Stimulated activated memory B cell treated with anti-CD40 and anti-IgM and Interleukin-4, amounts not matched to agents 10 μg/mL and 1 μg/mL and 100 μg/mL, for 72 hours (primary cell): Measurements from ENCODE around the gene URB1.
A peak's percentile ranks its signal among the peaks of the same experiment; 100 is the strongest.

Experiments used
- ATAC-seq: fragments of 150-1000 bp; cut with Tn5 transposase; 2 replicates; pipeline ENCODE4 v1.10.0; 2021
- H3K27ac Mint-ChIP-seq: one replicate; pipeline ENCODE4 v1.8.0; 2022; ENCODE audit warnings: mild to moderate bottlenecking, mixed read lengths
- H3K27me3 Mint-ChIP-seq: one replicate; pipeline ENCODE4 v1.8.0; 2022; ENCODE audit warnings: mixed read lengths
- H3K36me3 Mint-ChIP-seq: one replicate; pipeline ENCODE4 v1.8.0; 2022; ENCODE audit warnings: mixed read lengths
- H3K4me1 Mint-ChIP-seq: one replicate; pipeline ENCODE4 v1.8.0; 2022; ENCODE audit warnings: mixed read lengths
- H3K4me3 Mint-ChIP-seq: one replicate; pipeline ENCODE4 v1.8.0; 2022; ENCODE audit warnings: mild to moderate bottlenecking, moderate library complexity, mixed read lengths
- H3K9me3 Mint-ChIP-seq: one replicate; pipeline ENCODE4 v1.8.0; 2022; ENCODE audit warnings: mixed read lengths

URB1 gene

DNA sequence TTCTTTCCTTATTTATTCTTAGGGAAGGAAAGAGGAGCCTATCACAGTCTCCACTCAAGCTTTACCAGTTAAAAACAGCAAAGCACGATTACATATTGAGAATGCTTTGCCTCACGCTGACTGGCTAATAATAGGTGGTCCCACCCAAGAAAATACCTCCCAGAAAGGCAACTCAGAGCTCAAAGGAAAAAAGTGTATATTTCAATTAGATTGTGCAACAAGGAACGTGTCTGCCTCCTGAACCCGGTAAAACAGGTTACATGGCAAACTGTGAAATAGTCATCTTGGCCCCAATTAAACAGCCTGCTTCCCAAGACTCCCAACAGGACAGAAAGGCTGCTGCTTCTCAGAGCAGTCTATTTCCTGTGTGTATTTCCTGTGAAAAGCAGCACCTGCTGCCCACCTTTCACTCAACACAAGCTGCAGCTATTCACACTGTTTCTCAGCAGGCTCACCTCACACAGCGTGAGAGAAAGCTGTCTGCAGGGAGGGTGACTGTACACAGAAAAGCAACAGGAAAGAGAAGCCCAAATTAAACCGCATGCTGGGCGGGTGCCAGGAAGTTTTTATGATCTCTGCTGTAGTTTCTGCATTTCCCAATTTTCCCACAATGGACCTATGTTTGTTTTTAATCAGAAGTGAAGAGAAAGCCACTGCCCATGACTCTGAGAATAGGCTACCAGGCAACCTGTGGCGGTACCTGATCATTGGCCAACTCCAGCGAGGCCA lies 44.0 kb downstream of the URB1 start:
- no peak overlapping the region for H3K4me3 Mint-ChIP-seq
- H3K27me3 Mint-ChIP-seq, result no peaks in the 10 kb centered on the region
- no peaks in the 10 kb centered on the region for H3K4me1 Mint-ChIP-seq
- peak overlapping the region; percentile 15 for H3K27ac Mint-ChIP-seq
- peaks cover 5% of the 10 kb centered on the region for H3K9me3 Mint-ChIP-seq
- H3K36me3 Mint-ChIP-seq, result peaks cover 90% of the 10 kb centered on the region
- no peak for ATAC-seq

DNA sequence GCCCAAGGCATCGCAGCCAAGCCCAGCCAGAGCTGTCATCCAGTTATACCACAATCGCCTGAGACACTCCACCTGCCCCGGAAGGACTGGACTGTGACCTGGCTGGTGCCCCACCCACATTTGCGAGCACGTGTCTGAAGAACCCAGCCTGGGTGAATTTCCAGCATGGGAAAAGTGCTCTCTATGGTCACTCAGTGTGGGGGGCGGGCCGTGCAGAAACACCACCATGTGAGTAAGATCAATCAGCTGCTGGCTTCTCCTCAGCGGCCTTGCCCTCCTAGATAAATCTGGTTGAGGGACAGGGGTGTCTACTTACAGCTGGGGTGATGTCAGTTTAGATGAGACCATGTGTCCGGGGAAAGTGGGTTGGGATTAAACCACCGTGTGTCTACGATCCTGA lies 44.8 kb downstream of the URB1 start:
- Mint-ChIP-seq H3K27ac (no peak overlapping the region), H3K4me1 (no peaks in the 10 kb centered on the region), H3K36me3 (peaks cover 92% of the 10 kb centered on the region), H3K27me3 (no peaks in the 10 kb centered on the region), H3K4me3 (no peak overlapping the region), H3K9me3 (peaks cover 5% of the 10 kb centered on the region)
- no peak for ATAC-seq

DNA sequence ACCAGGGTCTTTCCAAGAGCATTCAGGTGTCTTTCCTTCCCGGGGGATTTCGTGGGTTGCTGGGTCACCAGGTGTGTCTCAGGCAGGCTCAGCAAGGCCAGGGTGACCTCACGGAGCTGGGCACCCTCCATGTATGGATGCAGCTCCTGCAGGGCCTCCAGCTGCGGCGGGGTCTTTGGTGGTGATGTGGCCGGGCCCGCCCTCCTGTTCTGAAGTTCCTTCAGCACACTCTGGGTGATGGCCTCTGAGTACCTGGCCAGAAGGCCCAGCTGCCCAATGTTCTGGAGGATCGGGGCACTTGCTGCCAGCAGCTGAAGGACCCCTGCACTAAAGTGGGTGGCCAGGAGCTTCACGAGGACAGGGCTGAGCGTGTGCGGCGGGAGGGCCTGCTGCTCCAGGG lies 45.5 kb downstream of the URB1 start:
- H3K27me3 Mint-ChIP-seq, result no peaks in the 10 kb centered on the region
- no peak overlapping the region for H3K4me3 Mint-ChIP-seq
- ATAC-seq, result no peak

DNA sequence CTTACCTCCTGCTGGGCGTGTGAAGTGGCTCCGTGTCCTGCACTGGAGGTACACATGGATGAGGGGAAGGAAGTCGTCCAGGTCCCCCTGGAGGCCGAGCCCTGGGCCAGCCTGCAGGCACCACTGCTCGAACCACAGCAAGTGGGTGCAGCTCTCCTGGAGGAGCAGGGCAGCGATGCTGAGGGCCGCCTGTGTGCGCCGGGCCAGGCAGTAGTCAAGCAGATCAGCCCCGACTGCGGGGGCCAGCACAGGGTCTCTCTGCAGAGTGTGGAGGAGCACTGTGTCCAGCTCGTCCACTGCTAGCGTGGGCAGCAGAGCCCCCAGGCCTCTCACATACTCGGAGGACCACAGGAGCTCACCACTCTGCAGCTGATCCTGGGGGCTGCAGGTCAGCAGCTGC lies 45.9 kb downstream of the URB1 start:
- H3K4me3 Mint-ChIP-seq, result no peak overlapping the region
- H3K27ac Mint-ChIP-seq, result no peak overlapping the region
- no peak for ATAC-seq
- no peaks in the 10 kb centered on the region for H3K4me1 Mint-ChIP-seq
- H3K27me3 Mint-ChIP-seq, result no peaks in the 10 kb centered on the region
- peaks cover 93% of the 10 kb centered on the region for H3K36me3 Mint-ChIP-seq
- H3K9me3 Mint-ChIP-seq, result peaks cover 5% of the 10 kb centered on the region

More for the DNA sequence above, 45.5 kb downstream of the URB1 start:
- no peak overlapping the region for H3K27ac Mint-ChIP-seq
- no peaks in the 10 kb centered on the region for H3K4me1 Mint-ChIP-seq
- H3K36me3 Mint-ChIP-seq, result peaks cover 96% of the 10 kb centered on the region
- peaks cover 5% of the 10 kb centered on the region for H3K9me3 Mint-ChIP-seq

DNA sequence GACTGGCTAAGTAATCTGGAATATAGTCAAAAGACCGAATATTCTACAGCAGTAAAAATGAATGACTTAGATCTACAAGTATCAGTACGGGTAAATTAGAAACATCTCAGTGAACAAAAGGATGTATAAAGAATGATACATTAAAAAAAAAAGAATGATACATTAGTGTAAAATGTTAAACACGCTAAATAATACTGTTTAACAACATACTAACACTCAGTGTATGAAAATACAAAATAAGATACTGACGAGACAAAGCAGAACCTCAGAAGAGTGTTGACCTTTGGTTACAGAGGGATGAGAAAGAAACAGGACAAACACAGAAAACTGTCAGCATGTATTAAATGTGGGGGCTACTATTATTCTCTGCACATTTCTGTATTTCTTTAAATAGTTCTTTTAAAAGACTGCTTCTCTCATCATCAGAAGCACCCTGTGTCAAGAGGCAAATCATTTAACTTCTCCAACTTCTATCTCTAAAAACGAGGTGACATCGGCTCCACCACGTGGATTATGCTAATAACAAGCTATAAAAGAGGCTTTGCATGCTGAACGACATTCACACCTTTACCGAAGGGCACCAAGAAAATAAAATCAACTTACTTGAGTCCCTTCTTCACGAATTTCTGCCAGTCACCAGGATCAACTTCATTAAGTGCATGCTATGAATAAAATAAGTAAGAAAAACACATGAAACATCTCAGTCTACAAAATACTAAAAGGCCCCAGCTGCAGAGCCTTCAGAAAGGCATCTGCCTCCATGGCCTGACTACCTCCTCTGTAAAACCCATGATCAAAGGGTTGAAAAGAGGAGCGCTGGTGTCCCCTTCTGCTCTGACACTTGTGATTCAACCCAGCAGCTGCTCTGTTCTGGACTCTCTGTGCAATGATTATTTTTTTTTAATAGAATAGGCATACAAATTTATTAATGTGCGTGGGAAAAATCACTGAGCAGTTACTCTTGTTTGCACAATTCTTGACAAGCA lies 51.7 kb downstream of the URB1 start:
- no peak for ATAC-seq
- Mint-ChIP-seq H3K27ac (no peak overlapping the region), H3K27me3 (no peaks in the 10 kb centered on the region), H3K4me3 (no peak overlapping the region), H3K9me3 (peaks cover 5% of the 10 kb centered on the region), H3K36me3 (peaks cover 91% of the 10 kb centered on the region), H3K4me1 (no peaks in the 10 kb centered on the region)

DNA sequence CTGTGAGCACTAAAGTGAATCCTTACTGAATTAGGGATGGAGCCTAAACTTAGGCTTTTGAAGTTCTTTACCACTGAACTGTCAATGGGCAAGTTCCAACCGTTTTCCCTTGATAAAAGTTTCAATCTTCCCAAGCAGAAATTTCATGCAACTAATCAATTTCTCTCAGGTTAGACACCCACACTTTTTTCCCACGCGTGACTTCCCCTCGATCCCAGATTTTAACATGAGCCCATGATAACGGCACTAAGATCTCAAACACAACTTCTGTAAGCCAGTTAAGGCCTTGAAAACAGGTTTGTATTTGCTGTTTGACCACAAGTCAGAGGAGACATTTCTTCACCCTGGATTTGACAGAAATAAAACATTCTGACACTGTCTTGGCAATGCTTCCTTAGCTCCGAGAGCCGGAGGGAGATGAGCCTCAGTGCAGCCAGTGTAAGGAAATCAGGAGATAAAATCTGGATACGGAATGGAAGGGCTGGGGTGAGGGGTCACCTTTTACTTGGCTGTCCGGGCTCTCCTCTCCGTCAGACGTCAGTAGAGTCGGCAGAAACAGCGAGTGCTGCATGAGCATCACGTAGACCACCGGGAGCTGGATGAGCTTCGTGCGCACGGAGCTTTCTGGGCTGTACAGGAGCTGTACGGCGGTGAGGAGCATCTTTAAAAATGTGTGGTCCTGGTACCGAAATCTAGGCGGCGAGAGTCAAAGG lies 54.4 kb downstream of the URB1 start:
- Mint-ChIP-seq H3K36me3 (peaks cover 91% of the 10 kb centered on the region), H3K27me3 (no peaks in the 10 kb centered on the region), H3K27ac (no peak overlapping the region), H3K4me1 (no peaks in the 10 kb centered on the region), H3K4me3 (no peak overlapping the region), H3K9me3 (no peaks in the 10 kb centered on the region)
- ATAC-seq, result no peak

DNA sequence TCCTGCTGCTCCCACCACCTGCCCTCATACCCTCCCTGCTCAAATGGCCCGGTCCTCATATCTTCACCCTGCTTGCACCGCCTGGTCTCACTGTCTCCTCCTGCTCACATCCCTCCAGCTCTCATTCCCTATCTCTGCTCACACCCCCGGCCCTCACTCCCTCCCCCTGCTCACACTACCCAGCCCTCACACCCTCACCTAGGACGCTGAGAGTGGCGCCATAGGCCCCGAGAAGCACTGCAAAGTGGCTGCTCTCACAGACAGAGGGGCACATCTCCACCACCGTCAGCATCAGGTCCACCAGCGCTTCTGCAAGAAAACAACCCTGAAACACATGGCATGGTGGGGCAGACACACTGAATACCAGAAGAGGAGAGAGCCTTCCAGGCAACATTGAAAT lies 55.6 kb downstream of the URB1 start:
- Mint-ChIP-seq H3K4me1 (peaks cover 8% of the 10 kb centered on the region), H3K27me3 (no peaks in the 10 kb centered on the region), H3K36me3 (peaks cover 93% of the 10 kb centered on the region), H3K9me3 (peaks cover 3% of the 10 kb centered on the region), H3K27ac (no peak overlapping the region), H3K4me3 (no peak overlapping the region)
- no peak for ATAC-seq

DNA sequence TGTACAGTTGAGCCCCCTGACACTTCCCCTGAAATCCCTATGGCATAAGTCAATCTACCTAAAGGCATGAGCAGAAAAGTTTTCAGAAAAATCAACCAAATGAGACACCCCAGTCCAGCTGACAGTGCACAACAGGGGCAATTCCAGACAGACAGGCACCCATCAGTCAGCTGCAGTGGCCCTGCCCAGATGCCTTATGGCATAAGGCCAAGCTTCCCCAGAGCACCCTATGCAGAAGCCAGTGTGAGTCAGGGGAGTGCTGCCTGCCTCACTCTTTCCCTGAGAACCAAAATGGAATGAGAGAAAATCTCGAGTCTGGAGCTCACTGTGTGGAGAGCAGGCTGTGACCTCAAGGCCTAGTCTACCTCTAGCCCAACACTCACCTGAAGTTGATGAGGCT lies 56.1 kb downstream of the URB1 start:
- Mint-ChIP-seq H3K4me1 (peaks cover 9% of the 10 kb centered on the region), H3K27me3 (no peaks in the 10 kb centered on the region), H3K9me3 (peaks cover 3% of the 10 kb centered on the region), H3K4me3 (no peak overlapping the region), H3K36me3 (peaks cover 92% of the 10 kb centered on the region), H3K27ac (no peak overlapping the region)
- ATAC-seq, result no peak

DNA sequence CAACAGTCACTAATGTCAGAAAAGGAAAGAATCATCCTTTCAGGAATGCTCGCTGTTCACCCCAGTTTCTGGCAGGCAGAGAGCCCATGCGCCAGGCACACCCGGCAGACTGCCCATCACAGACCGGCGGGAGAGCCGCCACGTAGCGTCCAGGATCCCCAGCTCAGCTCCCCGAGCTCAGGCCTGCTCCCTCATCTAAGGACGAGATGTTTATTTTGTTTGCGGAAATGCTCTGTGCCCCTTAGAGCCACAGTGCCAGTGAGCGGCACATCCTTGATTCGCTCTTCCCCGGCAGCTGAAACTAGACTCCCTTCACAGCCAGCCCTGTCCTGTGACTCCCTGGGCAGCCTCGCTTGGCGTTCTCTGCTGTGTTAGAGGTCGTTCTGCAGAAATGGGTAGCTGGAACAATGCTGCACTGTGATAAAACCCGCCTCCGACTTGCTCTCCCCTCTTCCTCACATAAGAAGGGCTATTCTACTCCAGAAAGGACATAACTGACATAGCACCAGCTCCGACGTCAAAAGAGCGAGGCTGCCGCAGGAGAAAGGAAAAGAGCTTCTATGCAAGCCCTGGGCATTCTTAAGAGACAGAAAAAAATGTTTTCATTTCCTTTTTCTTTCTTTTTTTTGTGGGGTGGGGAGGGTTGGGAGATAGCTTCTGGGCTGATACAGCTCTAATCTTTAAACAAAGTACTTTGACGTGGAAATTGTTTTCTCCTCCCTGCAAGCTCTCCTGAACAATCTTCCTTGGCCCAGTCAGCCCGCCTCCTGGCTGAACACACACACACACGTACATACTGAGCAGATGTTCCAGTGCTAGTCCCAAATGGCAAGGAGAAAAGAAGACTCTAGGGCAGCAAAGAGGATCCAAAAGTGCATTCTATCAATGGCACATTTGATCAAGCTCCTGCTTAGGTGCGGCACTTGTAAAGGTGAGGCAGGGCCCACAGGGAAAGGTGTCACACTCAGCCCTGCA lies 56.9 kb downstream of the URB1 start:
- Mint-ChIP-seq H3K27me3 (no peaks in the 10 kb centered on the region), H3K36me3 (peaks cover 92% of the 10 kb centered on the region), H3K4me3 (no peak overlapping the region), H3K9me3 (peaks cover 3% of the 10 kb centered on the region), H3K4me1 (peaks cover 9% of the 10 kb centered on the region), H3K27ac (no peak overlapping the region)
- no peak for ATAC-seq

DNA sequence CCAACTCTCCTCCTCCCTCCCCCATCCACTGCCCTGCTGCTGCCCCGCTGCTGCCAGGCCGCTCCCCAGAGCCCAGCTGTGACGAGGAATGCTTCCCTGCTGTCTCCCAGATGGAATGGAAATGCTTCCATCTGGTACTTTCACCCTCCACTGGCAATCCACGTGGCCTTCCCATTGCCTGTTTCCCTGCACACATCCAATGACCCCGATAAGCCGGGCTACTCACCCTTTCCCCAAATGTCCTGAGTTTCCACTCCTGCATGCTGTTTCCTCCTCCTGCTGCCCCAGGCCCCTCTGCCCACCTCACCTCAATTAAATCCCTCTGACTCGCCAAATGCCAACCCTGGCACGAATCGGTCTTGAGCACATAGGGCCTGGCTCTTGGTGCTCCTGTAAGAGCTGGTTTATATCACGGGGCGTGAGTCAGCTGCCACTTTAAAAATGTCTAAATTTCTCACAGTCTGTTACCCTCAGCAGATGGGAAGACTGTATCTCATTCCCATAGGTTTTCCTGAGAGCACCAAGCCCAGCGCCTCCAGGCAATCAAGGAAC lies 57.8 kb downstream of the URB1 start:
- Mint-ChIP-seq H3K27ac (no peak overlapping the region), H3K36me3 (peaks cover 92% of the 10 kb centered on the region), H3K4me1 (peaks cover 9% of the 10 kb centered on the region), H3K9me3 (peaks cover 3% of the 10 kb centered on the region), H3K27me3 (no peaks in the 10 kb centered on the region), H3K4me3 (no peak overlapping the region)
- no peak for ATAC-seq

DNA sequence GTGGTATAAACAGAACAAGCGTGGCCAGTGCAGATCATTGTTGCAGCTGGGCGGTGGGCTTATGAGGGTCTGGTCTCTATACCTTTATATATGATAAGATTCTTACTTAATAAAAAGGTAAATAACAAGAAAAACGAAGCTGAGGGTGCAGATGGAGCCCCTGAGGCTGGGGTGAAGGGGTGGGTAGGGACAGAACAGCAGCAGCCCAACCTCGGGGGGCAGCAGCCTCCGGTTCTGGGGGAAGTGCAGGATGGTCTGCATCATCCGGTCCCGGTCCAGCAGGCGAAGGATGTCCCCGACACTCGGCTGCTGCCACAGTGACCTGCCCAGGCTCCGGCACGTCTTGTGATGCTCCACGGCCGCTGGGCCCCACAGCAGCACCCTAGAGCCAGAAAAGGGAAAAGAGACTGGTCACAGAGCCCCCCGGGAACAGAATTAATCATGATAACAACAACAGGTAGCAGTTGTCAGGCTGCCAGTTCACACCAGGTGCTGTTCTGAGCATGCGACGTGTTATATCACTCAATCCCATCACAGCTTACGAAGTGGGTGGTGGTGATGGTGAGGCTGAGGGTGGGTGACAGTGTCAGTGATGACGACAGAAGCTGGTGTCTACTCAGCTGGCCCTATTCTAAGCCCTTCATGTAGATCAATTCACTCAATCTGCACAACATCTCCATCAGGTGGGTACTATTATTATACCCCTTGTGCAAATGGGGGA lies 58.7 kb downstream of the URB1 start:
- peaks cover 3% of the 10 kb centered on the region for H3K9me3 Mint-ChIP-seq
- no peak overlapping the region for H3K27ac Mint-ChIP-seq
- peaks cover 9% of the 10 kb centered on the region for H3K4me1 Mint-ChIP-seq
- H3K27me3 Mint-ChIP-seq, result no peaks in the 10 kb centered on the region
- no peak overlapping the region for H3K4me3 Mint-ChIP-seq
- peaks cover 95% of the 10 kb centered on the region for H3K36me3 Mint-ChIP-seq
- no peak for ATAC-seq

DNA sequence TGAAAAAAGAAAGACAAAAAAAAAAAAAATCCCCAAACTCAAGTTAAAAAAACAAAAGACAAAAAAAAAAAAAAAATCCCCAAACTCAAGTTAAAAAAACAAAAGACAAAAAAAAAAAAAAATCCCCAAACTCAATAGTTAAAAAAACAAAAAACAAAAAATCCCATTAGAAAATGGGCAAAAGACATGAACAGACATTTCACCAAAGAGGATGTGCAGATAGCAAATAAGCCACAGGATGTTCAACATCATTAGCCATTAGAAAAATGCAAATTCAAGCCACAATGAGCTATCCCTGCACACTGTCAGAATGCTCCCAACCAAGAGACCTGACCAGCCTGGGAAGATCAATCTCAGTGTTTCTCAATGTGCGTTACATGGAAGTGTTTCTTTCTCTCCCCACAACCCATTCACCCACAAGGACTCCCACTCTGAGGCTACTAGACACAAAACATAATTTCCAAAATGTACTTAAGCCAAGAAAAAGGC lies 60.3 kb downstream of the URB1 start:
- H3K4me1 Mint-ChIP-seq, result peaks cover 9% of the 10 kb centered on the region
- H3K27ac Mint-ChIP-seq, result no peak overlapping the region
- H3K4me3 Mint-ChIP-seq, result no peak overlapping the region
- peaks cover 98% of the 10 kb centered on the region for H3K36me3 Mint-ChIP-seq
- no peak for ATAC-seq
- no peaks in the 10 kb centered on the region for H3K27me3 Mint-ChIP-seq
- peaks cover 3% of the 10 kb centered on the region for H3K9me3 Mint-ChIP-seq

DNA sequence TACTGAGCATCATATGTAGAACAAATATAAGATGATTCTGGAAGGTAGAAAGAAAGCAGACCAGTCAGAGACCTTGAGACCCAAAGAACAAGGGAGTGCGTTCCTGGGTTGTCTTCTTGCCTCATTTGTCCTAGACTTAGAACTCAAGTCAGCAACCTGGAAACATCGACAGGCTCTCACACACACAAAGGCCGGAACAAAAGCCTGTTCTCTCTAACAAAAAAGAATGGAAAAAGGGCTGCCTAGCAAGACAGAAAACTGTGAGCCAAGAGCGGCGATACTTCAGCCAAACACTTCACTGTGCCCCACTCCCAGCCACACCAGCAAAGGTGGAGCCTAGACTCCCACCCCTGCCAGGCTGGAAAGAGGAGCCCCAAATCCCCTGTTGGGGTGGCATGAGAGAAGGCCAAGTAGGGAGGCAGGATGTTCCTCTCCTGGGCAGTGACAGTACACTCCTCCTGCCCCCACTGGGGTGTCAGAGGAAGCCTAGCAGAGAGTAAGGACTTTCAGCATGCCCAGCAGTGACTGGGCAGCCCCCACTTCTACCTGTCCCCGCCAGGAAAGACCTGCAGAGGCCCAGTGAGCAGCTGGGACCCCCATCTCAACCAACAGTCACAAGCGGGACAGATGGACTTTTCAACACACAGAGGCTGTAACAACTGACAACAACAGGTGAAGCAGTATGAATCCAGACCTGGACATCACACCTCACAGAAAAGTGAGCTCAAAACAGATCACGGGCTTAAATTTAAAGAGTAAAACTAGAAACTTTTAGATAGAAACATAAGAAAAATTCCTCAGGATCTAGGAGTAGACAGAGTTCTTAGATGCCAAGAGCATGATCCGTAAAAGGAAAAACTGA lies 61.1 kb downstream of the URB1 start:
- no peak overlapping the region for H3K27ac Mint-ChIP-seq
- peaks cover 9% of the 10 kb centered on the region for H3K4me1 Mint-ChIP-seq
- ATAC-seq, result no peak
- H3K9me3 Mint-ChIP-seq, result peaks cover 3% of the 10 kb centered on the region
- H3K4me3 Mint-ChIP-seq, result no peak overlapping the region
- H3K27me3 Mint-ChIP-seq, result no peaks in the 10 kb centered on the region
- peaks cover 98% of the 10 kb centered on the region for H3K36me3 Mint-ChIP-seq
